CD4-positive, alpha-beta T cell treated with Interleukin-17A for 4 hours (primary cell): ENCODE data around the gene WDR90.

Source experiments
- DNase-seq: peaks from one replicate; pipeline ENCODE4 v3.0.0-alpha.2; 2020; ENCODE audit warnings: mixed read lengths

WDR90 gene

DNA sequence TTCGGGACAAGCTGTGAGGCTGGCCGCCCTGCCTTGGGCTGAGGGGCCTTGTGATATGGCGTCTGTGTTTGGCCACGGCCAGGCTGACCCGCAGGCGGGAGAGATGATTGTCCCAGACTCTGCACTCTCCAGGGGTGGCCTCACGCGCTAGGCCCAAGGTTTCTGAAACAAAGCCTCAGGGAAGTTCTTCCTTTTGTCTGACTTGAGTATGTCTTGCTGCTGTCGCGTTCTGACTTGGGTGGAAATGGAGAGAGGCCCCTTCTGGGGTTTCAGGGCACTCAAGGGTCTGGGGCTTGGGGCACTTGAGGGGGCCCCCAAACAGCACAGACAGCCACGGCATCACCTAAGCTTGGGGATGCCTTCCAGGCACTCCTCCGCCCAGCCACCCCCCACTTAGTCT, 61.9 kb downstream of the WDR90 start:
- no peak for DNase-seq

- peak; percentile 89 for DNase-seq
Observed at GRCh38 chr16:711548-712320, 62.6 kb downstream of the WDR90 start.

GRCh38 chr16:712740-713250, 63.6 kb downstream of the WDR90 start:
- DNase-seq = peak; percentile 68

GRCh38 chr16:714079-714478, 64.9 kb downstream of the WDR90 start:
- no peak for DNase-seq

DNA sequence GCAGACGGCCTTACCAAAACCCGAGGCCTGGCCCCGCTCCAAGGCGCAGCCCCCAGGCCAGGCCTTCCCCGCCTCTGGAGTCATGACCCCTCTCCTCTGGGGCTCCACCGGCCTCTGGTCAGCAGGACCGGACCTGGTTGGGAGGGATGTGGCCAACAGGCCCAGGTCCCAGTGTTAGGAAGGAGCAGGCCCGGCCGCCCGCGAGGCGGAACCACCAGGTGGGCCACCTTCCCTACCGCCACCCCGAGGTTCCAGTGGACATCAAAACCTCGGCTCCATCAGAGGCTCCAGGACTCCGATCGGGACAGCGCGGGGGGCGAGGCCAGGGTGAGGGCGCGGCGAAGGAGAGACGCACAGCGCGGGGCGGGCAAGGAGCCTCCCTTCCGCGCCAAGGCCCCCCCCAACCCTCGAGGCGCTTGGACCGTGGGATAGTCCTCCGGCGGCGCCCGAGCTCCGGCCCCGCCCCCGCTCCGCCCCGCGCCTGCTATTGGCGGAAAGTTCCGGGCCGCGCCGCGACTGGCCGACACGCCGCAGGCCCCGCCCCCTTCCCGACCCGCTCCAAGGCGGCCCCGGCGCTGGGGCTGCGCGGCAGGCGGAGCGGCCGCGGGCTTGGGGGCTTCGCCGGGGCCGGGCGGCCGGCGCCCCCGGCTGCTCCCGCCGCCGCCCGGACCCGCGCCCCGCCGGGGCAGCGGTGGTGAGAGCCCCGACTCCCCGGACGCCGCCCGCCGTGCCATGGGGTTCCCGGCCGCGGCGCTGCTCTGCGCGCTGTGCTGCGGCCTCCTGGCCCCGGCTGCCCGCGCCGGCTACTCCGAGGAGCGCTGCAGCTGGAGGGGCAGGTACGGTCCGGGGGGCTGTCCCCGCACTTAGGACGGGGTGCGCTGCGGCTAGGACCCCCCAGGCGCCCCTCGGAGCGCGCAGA, 65.7 kb downstream of the WDR90 start, which contains the start of gene METRN:
Gene METRN (plus strand): TSS at position 561 of the 919 bp plus-strand sequence. CDS start 172 bp downstream, at position 733.
- peak; percentile 96 for DNase-seq

- peak; percentile 35 for DNase-seq
Observed at GRCh38 chr16:715477-716199, 66.5 kb downstream of the WDR90 start.

GRCh38 chr16:716200-716568, 67.0 kb downstream of the WDR90 start:
- no peak for DNase-seq

DNA sequence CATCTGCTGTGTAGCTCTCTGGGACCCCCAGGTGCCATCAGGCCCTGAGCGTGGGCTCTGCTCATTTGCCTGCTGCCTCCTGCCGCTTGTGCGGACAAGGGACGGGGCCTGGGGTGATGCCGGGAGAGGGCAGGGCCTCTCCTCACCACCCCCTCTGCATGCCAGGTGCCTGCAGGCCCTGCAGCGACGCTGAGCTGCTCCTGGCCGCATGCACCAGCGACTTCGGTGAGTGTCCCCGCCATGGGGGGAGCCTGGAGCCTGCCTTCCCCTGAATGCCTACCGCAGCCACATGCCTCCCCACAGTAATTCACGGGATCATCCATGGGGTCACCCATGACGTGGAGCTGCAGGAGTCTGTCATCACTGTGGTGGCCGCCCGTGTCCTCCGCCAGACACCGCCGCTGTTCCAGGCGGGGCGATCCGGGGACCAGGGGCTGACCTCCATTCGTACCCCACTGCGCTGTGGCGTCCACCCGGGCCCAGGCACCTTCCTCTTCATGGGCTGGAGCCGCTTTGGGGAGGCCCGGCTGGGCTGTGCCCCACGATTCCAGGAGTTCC, 67.7 kb downstream of the WDR90 start:
- no peak for DNase-seq
